HG02970 (cell line): Measurements from ENCODE around the gene DNM2.

Source experiments
- ATAC-seq: cut with Tn5 transposase; IDR thresholded peaks from one replicate; pipeline ENCODE4 v1.9.1; 2021; ENCODE audit warnings: mild to moderate bottlenecking, moderate library complexity, moderate number of reproducible peaks; ENCODE audit not compliant: unreplicated experiment, low FRiP score

Gene DNM2

DNA sequence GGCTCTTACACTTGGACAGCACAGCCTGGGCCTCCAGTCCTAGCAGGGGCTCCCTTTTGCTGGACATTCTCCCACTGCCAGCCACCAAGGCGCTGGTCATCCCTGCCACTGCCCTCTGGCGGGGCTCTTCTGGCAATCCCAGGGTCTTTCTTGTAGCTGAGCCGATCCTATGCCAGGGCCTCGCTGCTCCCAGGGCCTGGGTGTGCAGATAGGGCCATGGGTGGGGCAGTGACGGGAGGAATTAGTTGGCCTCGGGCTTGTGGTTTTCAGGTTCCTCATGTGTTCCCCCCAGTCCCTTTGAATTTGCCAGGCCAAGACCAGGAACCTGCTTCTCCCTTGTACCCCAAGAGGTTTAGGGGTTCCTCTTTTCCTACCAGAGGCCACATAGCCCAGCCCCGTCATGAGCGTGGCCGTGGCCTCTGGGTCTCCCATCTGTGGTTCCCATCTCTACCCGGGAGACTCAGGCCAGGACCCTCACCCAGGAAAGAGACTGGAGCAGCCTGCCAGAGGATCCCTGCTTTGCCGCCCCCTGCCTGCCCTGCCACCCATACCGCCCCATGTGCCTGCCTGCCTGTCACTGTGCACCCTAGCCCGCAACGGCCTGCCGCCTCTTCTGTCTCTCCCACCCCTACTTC lies 91.9 kb downstream of the DNM2 start:
- no peak for ATAC-seq

DNA sequence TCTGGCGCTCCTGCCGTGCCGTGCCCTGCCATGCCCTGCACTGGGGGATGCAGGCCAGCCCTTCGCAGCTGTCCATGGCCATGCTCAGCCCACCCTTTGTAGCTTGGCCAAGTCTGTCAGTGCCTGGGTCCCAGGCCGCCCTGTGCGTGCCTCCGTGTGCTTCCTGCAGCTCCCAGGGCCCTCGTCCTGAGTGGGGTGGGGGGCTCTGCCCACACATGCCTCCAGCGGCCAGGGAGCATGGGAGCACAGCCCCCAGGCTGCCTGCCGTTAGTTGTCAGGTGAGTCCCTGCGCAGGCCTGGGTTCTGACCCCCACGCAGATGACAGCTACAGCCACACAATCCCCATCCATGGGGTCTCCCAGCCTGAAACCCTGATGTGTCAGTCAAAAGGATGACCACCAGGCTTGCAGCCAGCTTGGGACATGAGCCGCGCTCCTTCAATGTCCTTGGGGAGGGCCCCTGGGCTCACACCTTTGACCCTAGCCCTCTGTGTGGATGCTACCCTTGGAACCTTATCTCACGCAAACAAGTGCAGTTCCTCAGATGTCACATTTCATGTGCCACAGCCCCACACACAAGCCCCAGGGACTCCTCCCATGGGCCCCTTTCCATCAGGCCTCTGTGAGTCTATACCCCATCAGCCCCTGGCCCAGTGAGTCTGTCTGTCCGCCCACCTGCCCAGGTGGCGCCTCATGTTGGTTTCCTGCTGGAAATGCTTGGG lies 93.7 kb downstream of the DNM2 start:
- ATAC-seq = no peak

DNA sequence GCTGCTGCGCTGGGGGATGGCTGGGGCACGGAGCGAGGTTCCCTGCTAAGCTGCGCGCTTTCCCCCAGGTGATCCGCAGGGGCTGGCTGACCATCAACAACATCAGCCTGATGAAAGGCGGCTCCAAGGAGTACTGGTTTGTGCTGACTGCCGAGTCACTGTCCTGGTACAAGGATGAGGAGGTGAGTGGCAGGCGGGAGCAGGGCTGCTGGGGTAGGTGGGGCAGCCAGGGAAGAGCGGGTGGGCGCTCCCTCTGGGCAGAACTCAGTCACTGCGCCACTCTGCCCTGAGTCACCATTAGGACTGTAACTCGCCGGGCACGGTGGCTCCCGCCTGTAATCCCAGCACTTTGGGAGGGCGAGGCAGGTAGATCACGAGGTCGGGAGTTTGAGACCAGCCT lies 94.3 kb downstream of the DNM2 start:
- ATAC-seq = no peak

DNA sequence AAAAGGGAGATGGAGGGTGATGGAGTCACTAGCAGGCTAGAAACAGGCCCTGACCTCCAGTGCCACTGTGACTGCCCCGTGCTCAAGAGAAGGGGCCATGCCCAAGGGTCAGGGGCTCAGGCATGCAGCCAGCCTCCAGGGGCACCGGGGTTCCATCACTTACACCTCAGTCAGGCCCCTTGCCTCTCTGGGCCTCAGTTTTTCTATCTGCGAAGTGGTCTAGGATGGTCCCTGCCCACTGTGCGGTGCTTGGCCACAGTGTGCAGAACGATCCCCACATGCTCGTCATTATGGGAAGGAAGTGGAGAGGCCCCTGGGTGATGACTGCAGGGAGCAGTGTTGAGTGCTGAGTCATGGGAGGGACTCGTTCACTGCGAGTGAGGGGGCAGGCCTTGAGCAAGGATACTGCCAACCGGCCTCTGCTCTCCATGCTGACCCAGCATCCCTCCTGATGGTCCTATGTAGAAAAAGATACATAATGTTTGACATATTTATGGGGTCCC lies 95.1 kb downstream of the DNM2 start:
- ATAC-seq = no peak

- ATAC-seq = no peak
These were observed 97.2 kb downstream of the DNM2 start for GRCh38 chr19:10815007-10815536.

DNA sequence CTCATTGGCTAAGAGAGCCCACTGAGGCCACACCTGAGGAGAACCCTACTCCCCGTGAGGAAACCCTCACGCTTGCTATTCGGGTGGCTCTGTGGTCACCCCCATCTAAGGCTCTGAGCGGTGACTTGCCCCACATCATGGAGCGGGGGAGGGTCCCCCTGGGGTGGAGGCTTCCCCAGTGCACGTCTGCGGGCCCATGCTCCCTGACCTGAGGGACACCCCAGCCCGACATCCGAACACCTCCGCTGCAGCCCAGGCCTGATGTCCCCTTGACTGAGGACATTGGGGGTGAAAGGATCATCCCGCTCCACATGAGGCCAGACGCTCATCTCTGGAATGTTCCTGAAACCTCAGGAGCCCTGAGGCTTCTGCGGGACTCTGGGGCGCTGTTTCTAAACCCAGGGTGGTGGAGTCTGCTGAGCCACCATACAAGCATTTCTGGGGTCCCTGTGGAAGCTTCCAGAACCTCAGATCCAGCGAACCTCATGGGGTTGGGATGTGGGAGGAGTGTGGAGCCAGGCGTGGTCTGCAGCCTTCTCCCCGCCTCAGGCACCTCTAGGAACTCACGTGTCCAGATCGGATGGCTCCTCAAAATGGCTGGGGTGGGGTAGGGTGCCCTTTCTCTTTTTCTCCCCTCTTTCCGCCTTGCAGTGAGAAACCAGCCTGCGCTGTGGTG lies 98.2 kb downstream of the DNM2 start:
- no peak for ATAC-seq

- no peak for ATAC-seq
These were observed 98.8 kb downstream of the DNM2 start for GRCh38 chr19:10816691-10817090.

GRCh38 chr19:10817291-10818038 lies 99.6 kb downstream of the DNM2 start:
- no peak for ATAC-seq

- no peak for ATAC-seq
These were observed 100.6 kb downstream of the DNM2 start for GRCh38 chr19:10818301-10819123.

DNA sequence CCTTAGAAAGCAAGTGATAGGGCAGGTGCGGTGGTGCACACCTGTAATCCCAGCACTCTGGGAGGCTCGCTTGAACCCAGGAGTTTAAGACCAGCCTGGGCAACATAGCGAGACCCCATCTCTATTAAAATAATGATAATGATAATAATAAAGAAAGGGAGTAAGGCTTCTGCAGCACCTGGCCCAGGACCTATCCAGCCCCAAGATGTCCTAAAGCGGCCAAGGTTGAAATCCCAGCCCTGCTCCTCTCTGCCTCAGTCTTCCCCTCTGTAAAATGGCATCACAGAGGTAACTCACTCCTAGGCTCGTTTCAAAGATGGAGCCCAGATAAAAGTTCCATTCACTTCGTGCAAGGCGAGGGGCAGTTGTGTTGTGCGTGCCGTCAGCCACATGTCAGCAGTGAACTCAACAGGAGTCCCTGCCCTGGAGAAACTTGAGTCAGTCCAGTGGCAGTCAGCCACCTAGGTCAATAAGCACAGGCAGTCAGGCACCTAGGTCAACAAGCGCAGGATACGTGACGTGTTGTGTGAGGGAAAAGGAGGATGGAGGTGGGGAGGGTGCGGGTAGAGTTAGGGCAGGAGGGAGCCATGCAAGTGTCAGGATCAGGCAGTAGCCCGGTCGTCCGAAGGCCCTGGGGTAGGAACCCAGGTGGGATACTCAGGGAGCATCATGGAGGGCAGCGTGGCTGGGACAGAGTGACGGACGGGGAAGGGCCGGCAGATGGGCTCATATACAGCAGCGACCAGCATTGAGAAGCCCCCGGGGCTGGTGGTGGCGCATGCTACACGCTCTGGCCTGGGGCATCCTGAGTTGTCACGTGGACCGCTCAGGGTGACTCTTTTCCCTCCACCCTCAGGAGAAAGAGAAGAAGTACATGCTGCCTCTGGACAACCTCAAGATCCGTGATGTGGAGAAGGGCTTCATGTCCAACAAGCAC lies 101.5 kb downstream of the DNM2 start:
- ATAC-seq = no peak

DNA sequence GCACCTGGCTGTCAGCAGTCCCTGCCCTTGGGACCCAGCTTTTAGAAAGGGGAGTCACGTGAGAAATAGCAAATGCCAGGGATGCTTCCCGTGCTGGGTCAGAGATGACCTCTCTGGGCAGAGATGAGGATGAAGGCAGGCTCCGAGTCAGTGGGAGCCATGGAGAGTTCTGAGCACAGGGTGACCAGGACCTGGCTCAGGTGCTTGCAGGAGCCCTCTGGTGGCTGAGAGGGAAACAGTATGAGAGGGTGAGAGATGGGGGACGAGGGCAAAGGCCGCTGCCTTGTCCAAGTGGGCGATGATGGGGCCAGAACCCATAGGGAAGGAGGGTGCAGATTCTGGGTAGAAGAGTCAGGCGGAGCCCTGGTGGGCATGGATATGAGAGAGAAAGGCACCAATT lies 102.3 kb downstream of the DNM2 start:
- ATAC-seq = no peak

DNA sequence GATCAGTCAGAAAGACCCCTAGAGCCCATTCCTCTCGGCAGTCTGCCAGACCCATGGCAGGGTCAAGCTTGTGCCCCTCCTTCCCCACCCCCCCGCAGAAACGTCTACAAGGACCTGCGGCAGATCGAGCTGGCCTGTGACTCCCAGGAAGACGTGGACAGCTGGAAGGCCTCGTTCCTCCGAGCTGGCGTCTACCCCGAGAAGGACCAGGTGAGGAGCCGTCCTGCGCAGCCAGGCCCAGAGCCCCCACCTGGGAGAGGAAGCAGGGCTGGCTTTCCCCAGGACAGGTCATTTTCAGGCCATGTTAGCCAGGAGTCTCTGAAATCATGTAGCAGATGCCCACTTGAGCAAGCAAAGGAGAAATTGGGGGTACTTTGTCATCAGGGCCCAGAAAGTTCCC lies 105.8 kb downstream of the DNM2 start:
- ATAC-seq = no peak

DNA sequence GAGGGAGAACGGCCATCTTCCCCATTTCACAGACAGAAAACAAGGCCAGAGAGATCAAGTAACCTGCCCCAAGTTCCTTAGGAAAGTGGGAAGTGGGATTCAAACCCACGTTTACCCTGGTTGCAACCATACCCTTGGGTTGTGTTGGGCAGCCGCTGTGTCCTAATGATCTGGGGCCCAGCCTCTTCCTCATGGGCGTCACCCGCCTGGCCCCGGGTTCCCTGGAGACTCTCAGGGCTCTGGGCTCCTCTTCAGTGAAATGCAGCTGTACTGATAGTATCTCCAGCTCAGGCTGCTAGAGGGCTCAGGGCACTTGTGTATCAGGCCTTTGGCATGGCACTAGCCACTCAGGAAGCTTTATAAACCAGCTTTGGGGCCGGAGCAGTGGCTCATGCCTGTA lies 108.4 kb downstream of the DNM2 start:
- ATAC-seq = no peak

DNA sequence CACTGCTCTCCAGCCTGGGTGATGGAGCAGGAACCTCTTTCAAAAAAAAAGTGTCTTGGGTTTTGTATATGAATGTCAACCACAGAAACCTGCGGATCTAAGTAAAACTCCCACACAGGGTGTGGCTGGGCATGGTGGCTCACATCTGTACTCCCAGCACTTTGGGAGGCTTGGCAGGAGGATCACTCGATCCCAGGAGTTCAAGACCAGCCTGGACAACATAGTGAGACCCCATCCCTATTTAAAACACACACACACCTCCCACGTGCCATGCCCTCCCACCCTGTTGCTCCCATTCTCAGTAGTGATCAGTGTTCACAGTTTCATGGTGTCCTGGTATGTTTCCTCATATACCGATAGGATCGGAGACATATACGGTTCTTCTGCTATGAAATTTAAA lies 109.0 kb downstream of the DNM2 start:
- no peak for ATAC-seq

DNA sequence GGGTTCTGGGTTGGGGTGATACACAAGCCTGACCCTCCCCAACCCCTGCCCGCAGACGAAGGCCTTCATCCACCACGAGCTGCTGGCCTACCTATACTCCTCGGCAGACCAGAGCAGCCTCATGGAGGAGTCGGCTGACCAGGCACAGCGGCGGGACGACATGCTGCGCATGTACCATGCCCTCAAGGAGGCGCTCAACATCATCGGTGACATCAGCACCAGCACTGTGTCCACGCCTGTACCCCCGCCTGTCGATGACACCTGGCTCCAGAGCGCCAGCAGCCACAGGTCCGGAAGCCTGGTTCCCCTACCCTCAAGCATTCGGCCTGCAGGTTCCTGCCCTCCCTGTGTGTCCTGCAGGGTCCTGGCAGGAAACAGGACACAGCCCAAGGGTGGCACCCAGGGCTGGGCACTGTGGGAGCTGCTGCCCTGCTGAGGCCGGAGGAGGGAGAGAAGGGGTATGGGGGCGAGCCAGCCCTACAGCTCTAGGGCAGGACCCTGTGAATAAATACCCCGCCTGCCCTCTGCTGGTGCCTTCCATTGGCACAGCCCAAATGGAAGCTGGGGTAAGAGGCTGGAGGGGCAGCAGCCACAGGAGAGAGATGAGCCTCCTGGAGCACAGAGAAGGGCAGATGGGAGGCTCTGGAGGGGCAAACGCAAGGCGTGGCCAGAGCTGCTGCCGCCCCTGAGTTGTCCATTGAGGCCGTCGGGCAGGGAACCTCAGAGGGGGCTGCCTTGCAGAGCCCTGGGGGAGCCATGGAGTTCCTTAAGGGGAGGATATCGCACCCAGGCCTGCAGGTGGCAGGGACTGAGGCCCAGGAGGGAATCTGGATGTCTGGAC lies 111.3 kb downstream of the DNM2 start:
- ATAC-seq = no peak

GRCh38 chr19:10829967-10830366 lies 112.1 kb downstream of the DNM2 start:
- ATAC-seq = no peak

- ATAC-seq = no peak
These were observed 112.5 kb downstream of the DNM2 start for GRCh38 chr19:10830370-10830769.
